WTC11 (cell line): ENCODE results near the gene DYNLRB1.

Experiments
- CREB1 ChIP-seq: sonication (generic); formaldehyde crosslinking; IDR thresholded peaks from 2 replicates; pipeline ENCODE4 v1.8.0; 2023; ENCODE audit warnings: mild to moderate bottlenecking, missing genetic modification reagents
- FOXJ3 ChIP-seq: sonication (generic); formaldehyde crosslinking; IDR thresholded peaks from 2 replicates; pipeline ENCODE4 v1.9.0; 2021; ENCODE audit warnings: missing genetic modification reagents, mild to moderate bottlenecking, borderline replicate concordance
- IRF2 ChIP-seq: sonication (generic); formaldehyde crosslinking; IDR thresholded peaks from 2 replicates; pipeline ENCODE4 v1.8.0; 2022; ENCODE audit warnings: low read depth, missing genetic modification reagents, borderline replicate concordance
- TF ChIP-seq, protein P1 (sequence below): fragments of 200-600 bp; IDR thresholded peaks from 2 replicates; pipeline ENCODE4 v1.8.0; 2022; ENCODE audit warnings: antibody characterized with exemption
- TF ChIP-seq, protein P2 (sequence below): sonication (generic); formaldehyde crosslinking; IDR thresholded peaks from 2 replicates; pipeline ENCODE4 v1.8.1; 2022; ENCODE audit warnings: low read depth, missing genetic modification reagents, borderline replicate concordance

DNA sequence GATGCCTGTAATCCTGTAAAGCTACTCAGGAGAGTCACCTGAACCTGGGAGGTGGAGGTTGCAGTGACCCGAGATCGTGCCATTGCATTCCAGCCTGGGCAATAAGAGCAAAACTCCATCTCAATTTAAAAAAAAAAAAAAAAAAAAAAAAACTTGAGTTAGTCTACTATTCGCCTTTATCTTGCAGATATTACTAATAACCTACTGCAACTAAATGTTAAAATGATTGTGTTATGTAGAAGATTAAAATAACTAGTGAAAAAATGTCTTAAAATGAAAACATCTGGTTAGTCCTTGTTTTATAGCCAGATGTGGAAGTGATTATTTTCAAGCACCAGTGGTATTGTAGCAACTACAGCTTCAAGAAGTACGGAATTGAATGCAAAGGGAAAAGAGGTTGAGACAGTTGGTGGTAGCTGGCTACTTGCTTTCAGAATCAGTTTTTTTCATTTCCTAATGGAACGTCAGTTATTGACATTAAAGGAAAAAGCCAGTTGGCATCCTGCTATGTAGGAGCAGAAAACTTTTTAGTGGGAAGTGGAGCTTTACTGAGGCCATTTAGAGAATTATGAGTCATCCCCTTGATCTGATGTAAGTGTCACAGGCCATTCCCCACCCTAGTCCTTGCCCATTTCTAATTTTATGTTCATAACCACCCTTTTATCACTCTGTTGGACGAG, 43.8 kb upstream of the DYNLRB1 start:
- TF ChIP-seq, protein P1, sequence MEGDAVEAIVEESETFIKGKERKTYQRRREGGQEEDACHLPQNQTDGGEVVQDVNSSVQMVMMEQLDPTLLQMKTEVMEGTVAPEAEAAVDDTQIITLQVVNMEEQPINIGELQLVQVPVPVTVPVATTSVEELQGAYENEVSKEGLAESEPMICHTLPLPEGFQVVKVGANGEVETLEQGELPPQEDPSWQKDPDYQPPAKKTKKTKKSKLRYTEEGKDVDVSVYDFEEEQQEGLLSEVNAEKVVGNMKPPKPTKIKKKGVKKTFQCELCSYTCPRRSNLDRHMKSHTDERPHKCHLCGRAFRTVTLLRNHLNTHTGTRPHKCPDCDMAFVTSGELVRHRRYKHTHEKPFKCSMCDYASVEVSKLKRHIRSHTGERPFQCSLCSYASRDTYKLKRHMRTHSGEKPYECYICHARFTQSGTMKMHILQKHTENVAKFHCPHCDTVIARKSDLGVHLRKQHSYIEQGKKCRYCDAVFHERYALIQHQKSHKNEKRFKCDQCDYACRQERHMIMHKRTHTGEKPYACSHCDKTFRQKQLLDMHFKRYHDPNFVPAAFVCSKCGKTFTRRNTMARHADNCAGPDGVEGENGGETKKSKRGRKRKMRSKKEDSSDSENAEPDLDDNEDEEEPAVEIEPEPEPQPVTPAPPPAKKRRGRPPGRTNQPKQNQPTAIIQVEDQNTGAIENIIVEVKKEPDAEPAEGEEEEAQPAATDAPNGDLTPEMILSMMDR, result no peak
- no peak for TF ChIP-seq IRF2
- TF ChIP-seq, protein P2, sequence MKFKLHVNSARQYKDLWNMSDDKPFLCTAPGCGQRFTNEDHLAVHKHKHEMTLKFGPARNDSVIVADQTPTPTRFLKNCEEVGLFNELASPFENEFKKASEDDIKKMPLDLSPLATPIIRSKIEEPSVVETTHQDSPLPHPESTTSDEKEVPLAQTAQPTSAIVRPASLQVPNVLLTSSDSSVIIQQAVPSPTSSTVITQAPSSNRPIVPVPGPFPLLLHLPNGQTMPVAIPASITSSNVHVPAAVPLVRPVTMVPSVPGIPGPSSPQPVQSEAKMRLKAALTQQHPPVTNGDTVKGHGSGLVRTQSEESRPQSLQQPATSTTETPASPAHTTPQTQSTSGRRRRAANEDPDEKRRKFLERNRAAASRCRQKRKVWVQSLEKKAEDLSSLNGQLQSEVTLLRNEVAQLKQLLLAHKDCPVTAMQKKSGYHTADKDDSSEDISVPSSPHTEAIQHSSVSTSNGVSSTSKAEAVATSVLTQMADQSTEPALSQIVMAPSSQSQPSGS (CRISPR knock-in tag), result no peak
- no peak for TF ChIP-seq FOXJ3 (CRISPR knock-in tag)
- TF ChIP-seq CREB1, result no peak
